Activated CD4-positive, alpha-beta T cell treated with anti-CD3 and anti-CD28 coated beads, Interleukin-2, amount 50 U/mL, for 4 hours (primary cell): ENCODE measurements around the gene TMEM145.
"Not testable (repeated sequence)": the region's sequence is repeated elsewhere in the genome, so short reads cannot be mapped to it uniquely, and the experiment has no call there.

Source experiments
- DNase-seq, 2 experiments: peaks; one replicate each; pipeline ENCODE4 v3.0.0-alpha.2; 2020

The TMEM145 gene

DNA sequence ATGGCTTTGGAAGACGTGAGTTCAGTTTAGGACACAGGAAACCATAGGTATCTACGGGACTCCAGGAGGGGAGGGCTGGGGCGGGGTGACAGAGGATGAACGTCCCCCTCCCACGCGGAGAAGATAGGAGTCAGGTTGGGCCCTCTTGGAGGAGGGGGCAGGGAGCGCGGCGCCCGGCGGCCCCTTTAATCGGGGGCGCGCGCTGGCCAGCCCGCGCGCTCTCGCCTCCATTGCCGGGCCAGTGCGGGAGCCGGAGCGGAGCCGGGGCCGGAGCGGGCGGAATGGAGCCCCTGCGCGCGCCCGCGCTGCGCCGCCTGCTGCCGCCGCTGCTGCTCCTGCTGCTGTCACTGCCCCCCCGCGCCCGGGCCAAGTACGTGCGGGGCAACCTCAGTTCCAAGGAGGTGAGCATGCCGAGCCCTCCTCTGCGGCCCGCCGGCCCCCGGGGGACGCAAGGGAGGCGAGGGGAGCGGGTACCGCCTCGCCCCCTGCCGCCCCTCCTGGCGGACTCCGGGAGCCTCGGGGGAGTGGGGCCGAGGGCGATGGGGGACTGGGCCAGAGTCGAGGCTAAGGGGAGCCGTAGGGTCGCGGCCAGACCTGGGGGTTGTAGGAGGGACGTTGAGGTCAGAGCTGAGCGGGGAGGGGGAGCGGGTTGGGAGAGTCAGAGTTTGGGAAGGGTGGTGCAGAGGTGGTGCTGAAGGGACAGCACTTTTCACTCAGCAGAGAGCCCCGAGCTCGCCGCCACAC is at the start of gene TMEM145:
TSS of gene TMEM145 (plus strand) at position 214 of the 744 bp plus-strand sequence. CDS start at position 282, 68 bp downstream.
- no peak for DNase-seq

- not testable (repeated sequence) for DNase-seq
Measured at GRCh38 chr19:42266105-42266504, 47.0 kb upstream of the TMEM145 start.

- not testable (repeated sequence) for DNase-seq
Measured at GRCh38 chr19:42266928-42267603, 46.0 kb upstream of the TMEM145 start.

DNA sequence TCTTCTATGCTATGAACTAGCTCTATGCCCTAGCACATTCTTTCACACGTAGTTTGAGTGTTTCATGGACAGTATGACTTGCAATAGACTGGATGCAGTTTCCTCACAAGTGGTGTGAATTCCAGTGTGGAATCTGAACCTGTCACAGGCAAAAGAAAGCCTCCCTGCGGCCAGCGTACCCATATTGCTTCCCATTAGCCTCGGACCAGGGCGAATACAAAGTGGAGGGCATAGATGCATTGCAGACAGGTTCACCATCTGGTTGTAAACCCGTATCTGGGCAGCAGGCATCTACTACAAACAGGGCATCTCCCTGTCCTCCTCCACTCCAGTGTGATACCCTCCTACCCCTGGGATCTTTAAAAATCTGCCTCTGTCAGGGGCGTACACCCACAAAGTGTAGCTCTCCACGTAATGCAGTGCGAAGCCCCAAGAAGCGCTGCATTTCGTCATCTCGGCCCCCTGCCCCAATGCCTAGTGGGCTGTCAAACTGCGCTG is 45.4 kb upstream of the TMEM145 start:
- DNase-seq = no peak

DNA sequence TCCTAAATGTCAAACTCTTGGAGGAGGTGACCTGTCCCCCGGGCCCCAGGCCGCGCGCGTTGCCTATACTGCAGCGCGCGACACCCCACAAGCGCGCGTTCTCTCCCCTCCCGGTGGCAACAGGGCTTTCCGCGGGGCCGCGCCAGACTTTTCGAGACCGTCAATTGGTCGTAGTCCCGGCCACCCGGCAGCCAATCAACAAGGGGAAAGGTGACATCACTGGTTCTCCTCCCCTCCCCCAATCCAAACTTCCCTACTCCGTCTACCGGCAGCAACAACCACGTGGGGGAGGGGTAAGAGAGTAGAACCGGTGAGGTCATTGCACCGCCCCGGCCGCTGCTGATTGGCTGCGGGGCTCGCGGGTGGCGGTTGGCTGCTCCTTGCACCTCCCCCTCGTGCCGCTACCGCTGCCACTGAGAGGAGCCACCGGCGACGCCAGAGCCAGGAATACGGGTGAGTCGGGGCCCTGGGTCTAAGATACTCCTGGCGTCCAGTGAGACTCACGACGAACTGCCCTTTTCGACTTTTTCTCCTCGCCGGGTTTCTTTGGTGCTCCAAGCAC is 44.9 kb upstream of the TMEM145 start:
- peak; percentile 98 for DNase-seq

GRCh38 chr19:42268704-42269477 is 44.2 kb upstream of the TMEM145 start, which contains the start of gene CIC:
CIC (plus strand) TSS chr19:42269252; CDS start chr19:42271784, 2,532 bp downstream.
- DNase-seq = peak; percentile 99

DNA sequence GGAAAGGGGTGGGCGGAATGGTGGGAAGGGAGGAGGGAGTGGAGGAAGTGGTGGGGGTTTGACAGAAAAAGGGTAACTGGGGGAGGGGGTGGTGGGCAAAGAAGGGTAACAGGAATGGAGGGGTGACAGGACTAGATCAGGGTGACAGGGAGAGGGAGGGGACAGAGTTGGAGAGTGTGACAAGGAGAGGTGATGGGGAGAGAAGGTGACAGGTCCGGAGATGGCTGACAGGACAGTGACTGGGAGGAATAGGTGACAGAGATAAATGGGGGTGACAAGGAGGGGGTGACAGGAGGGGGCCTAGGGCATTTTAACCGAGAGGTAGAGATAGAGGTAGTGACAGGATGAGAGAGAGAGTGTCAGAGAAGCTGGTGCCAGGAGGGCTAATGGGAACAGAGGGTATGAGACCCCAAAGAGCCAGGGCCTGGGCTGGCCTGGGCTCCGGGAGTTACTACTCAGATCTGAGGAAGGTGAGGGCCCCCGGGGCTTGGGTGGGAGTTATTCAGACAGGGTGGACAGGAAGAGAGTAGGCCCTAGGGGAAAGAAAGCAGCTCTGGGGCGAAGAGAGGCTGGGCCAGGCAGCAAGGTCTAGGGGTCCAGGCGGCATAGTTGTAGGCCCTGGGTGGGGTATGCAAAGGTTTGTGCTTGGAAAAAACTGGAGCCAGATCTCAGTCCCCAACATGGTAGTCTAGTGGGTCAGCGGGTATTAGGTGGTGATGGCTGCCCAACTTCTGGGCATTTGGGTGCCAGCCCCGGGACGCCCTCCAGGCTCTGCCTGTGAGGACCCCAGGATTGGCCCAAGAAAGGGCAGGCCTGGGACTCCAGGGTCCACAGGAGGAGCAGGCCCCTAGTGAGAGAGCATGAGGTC is 43.4 kb upstream of the TMEM145 start:
- DNase-seq = no peak

- DNase-seq = peak; percentile 36 to 37
Measured at GRCh38 chr19:42270346-42271044, 42.6 kb upstream of the TMEM145 start.

- DNase-seq = no peak
Measured at GRCh38 chr19:42271045-42271419, 42.1 kb upstream of the TMEM145 start.

DNA sequence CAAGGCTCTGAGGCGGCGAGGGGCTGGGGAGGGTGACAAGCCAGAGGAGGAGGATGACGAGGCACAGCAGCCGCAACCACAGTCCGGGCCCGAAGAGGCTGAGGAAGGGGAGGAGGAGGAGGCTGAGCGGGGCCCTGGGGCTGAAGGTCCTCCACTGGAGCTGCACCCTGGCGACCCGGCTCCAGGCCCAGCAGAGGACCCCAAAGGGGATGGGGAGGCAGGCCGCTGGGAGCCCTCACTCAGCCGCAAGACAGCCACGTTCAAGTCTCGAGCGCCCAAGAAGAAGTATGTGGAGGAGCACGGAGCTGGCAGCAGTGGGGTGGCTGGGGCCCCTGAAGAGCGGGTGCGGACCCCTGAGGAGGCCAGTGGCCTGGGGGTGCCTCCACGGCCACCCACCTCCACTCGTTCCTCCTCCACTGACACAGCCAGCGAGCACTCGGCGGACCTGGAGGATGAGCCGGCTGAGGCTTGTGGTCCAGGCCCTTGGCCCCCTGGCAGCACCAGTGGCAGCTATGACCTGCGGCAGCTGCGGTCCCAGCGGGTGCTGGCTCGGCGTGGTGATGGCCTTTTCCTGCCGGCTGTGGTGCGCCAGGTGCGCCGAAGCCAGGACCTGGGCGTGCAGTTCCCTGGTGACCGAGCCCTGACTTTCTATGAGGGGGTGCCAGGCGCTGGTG is 41.1 kb upstream of the TMEM145 start:
- DNase-seq = no peak

GRCh38 chr19:42272535-42272897 is 40.6 kb upstream of the TMEM145 start:
- DNase-seq = no peak

DNA sequence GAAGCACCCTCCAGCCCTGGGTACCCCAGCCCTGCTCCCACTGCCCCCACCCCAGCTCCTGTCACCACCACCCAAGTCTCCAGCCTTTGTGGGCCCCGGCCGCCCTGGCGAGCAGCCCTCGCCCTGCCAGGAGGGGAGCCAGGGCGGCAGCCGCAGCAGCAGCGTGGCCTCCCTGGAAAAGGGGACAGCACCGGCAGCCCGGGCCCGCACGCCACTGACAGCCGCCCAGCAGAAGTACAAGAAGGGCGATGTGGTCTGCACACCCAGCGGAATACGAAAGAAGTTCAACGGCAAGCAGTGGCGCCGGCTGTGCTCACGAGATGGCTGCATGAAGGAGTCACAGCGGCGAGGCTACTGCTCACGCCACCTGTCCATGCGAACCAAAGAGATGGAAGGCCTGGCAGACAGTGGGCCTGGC is 40.1 kb upstream of the TMEM145 start:
- DNase-seq = no peak

DNA sequence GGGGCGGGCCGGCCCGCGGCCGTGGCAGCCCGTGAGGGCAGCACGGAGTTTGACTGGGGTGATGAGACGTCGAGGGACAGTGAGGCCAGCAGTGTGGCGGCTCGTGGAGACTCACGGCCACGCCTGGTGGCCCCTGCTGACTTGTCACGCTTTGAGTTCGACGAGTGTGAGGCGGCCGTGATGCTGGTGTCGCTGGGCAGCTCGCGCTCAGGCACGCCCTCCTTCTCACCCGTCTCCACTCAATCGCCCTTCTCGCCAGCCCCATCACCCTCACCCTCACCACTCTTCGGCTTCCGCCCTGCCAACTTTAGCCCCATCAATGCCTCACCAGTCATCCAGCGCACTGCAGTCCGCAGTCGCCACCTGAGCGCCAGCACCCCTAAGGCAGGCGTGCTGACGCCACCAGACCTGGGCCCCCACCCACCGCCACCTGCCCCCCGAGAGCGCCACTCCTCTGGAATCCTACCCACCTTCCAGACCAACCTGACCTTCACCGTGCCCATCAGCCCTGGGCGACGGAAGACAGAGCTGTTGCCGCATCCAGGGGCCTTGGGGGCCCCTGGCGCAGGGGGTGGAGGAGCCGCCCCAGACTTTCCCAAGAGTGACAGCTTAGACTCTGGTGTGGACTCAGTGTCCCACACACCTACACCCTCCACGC is 39.6 kb upstream of the TMEM145 start:
- no peak for DNase-seq

DNA sequence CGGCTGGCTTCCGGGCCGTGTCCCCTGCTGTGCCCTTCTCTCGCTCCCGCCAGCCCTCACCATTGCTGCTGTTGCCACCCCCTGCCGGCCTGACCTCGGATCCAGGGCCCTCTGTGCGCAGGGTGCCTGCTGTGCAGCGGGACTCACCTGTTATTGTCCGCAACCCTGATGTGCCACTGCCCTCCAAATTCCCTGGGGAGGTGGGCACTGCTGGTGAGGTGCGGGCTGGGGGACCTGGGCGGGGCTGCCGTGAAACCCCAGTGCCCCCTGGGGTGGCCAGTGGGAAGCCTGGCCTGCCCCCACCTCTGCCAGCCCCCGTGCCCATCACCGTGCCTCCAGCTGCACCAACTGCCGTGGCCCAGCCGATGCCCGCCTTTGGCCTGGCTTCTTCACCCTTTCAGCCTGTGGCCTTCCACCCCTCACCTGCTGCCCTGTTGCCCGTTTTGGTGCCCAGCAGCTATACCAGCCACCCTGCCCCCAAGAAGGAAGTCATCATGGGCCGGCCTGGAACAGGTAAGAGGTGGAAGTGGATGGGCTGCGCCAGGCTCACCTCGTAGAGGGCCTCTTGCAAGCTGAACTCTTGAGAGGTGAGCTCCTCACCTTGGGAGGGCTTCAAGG is 38.9 kb upstream of the TMEM145 start:
- no peak for DNase-seq

DNA sequence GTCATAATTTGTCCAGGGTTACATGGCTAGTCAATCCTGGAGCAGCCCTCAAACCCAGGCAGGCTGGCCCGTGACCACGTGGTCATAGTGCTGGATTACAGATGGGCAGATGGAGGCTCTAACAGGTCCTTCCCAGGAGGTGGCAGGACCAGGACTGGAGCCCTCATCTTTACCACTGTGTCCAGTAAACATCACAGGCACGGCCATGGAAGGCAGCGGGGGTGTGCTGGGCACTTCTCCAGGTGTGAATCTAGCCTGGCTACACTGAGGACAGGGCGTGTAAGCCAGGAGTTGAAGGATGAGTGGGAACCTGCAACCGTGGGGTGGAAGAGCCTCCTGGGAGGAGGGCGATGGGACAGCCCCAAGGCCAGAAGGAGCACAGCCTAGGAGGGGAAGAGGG is 38.0 kb upstream of the TMEM145 start:
- no peak for DNase-seq

- DNase-seq = no peak
Measured at GRCh38 chr19:42275517-42275916, 37.6 kb upstream of the TMEM145 start.

DNA sequence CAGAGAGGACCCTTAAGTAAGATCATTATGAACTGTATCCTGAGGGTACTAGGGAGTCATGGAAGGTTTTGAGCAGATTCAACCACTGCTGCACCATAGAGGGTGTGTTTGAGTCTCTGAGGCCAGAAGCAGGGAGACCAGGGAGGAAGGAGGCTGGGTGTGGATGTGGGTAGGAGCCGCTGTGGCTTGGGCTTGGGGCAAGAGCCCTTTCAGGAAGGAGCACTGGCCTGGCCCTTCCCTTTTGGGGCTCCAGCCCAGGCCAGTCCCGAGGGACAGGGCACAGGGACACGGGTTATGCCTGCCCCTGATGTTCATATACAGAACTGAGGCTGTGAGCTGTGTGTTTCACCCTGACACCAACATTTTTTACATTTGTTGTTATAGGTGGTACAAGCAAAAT is 36.8 kb upstream of the TMEM145 start:
- DNase-seq = no peak

GRCh38 chr19:42276821-42277220 is 36.3 kb upstream of the TMEM145 start:
- DNase-seq = no peak

- no peak for DNase-seq
Measured at GRCh38 chr19:42277821-42278451, 35.2 kb upstream of the TMEM145 start.
